HL-60 (cell line): ENCODE measurements around the gene DDB1.
A peak's percentile ranks its signal among the peaks of the same experiment; 100 is the strongest.

Experiments used
- DNase-seq, 2 experiments: peaks; one replicate each; pipeline ENCODE4 v3.0.0-alpha.2; 2010 to 2020; ENCODE audit warnings: low read depth in 1 of 2, low spot score in 1 of 2
- H3K27ac ChIP-seq: fragments of 250-450 bp; sonication (Bioruptor Pico); replicated peaks from 2 replicates; pipeline ENCODE4 v1.5.1; 2020; ENCODE audit warnings: mild to moderate bottlenecking, moderate library complexity
- H3K27me3 ChIP-seq: fragments of 250-450 bp; sonication (Bioruptor Pico); 2 replicates; pipeline ENCODE4 v1.5.1; 2021; ENCODE audit warnings: mild to moderate bottlenecking, moderate library complexity; ENCODE audit not compliant: insufficient read depth, poor library complexity, severe bottlenecking
- H3K4me3 ChIP-seq: replicated peaks from 2 replicates; pipeline ENCODE4 v1.5.1; 2011; ENCODE audit warnings: mild to moderate bottlenecking, control low read depth, low read length; ENCODE audit not compliant: insufficient read depth
- GABPA ChIP-seq: IDR thresholded peaks from 2 replicates; pipeline ENCODE4 v1.6.1; 2012; ENCODE audit warnings: low read depth
- POLR2AphosphoS5 ChIP-seq: IDR thresholded peaks from 2 replicates; pipeline ENCODE4 v1.6.1; 2012; ENCODE audit warnings: low read depth
- SPI1 ChIP-seq: IDR thresholded peaks from 2 replicates; pipeline ENCODE4 v1.6.1; 2012; ENCODE audit warnings: low read depth, mild to moderate bottlenecking, borderline replicate concordance
- TF ChIP-seq, protein P1 (sequence below): IDR thresholded peaks from one replicate; pipeline ENCODE4 v1.5.1; 2011; ENCODE audit warnings: low read length, control low read depth, inconsistent platforms; ENCODE audit not compliant: insufficient read depth
- TF ChIP-seq, protein P2 (sequence below): IDR thresholded peaks from 2 replicates; pipeline ENCODE4 v1.6.1; 2012; ENCODE audit warnings: low read depth; ENCODE audit not compliant: insufficient replicate concordance

Gene DDB1

DNA sequence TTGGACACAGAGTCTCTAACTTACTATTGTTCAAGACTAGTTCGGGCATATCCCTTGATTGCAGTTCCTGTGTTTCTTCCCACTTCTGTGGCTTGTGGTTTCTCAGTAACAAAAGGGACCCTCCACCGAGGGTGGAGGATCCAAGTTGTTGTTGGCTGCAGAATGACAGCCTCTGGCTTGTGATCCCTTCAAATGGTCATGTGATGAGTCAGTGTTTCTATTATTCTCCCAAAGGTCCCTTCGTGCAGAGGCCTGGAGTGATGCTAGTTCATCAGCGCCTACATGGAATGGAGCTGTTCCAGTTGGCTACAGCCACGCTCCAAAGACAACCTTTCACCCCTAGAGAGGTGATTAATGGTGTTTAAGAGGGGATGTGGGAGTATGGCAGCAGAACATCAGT lies 35.2 kb downstream of the DDB1 start:
- no peak overlapping the region for H3K4me3 ChIP-seq
- no peak for DNase-seq
- H3K27me3 ChIP-seq, result peaks cover 13% of the 10 kb centered on the region
- H3K27ac ChIP-seq, result no peak overlapping the region
- TF ChIP-seq, protein P1, sequence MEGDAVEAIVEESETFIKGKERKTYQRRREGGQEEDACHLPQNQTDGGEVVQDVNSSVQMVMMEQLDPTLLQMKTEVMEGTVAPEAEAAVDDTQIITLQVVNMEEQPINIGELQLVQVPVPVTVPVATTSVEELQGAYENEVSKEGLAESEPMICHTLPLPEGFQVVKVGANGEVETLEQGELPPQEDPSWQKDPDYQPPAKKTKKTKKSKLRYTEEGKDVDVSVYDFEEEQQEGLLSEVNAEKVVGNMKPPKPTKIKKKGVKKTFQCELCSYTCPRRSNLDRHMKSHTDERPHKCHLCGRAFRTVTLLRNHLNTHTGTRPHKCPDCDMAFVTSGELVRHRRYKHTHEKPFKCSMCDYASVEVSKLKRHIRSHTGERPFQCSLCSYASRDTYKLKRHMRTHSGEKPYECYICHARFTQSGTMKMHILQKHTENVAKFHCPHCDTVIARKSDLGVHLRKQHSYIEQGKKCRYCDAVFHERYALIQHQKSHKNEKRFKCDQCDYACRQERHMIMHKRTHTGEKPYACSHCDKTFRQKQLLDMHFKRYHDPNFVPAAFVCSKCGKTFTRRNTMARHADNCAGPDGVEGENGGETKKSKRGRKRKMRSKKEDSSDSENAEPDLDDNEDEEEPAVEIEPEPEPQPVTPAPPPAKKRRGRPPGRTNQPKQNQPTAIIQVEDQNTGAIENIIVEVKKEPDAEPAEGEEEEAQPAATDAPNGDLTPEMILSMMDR, result no peak
- no peak for TF ChIP-seq SPI1
- no peak for TF ChIP-seq POLR2AphosphoS5

DNA sequence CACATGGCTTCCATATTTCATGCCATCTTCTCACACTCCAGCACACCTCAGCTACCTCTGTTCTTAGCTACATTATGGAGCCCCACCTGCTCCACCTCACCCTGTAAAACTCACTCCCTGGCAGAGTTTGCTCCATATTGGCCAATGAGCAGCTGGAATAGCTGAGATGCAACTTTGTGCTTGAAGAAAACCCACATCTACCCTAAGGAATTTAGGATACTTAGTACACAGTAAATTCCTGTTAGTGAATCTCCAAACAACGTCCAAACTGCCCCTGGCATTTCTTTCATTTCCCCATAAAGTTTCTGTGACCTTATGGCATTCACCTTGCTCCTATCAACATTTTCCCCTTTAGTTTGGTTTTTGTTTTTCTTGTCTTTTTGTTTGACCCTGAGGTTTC lies 35.6 kb downstream of the DDB1 start:
- DNase-seq, result no peak

DNA sequence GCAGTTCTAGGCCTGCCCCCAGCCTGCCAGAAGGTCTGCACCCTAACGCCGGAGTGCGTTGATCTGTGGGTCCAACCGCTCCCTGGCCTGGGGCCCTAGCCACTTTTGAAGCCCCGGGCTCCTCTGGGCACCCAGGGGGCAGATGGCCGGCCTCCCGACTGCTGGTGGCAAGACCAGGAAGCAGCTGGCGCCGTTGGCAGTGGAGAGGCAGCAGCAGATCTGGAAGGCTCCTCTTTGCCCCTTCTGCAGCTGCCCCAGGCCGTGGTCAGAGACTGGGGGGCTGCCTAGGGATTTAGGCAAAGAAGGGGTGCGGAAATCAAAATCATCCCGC lies 37.3 kb downstream of the DDB1 start:
- no peak for DNase-seq
- Histone ChIP-seq H3K27me3 (peaks cover 13% of the 10 kb centered on the region), H3K4me3 (no peak overlapping the region), H3K27ac (no peak overlapping the region)
- TF ChIP-seq GABPA, result no peak
- TF ChIP-seq, protein P1, result no peak

More for the DNA sequence above, 35.6 kb downstream of the DDB1 start:
- TF ChIP-seq, protein P2, sequence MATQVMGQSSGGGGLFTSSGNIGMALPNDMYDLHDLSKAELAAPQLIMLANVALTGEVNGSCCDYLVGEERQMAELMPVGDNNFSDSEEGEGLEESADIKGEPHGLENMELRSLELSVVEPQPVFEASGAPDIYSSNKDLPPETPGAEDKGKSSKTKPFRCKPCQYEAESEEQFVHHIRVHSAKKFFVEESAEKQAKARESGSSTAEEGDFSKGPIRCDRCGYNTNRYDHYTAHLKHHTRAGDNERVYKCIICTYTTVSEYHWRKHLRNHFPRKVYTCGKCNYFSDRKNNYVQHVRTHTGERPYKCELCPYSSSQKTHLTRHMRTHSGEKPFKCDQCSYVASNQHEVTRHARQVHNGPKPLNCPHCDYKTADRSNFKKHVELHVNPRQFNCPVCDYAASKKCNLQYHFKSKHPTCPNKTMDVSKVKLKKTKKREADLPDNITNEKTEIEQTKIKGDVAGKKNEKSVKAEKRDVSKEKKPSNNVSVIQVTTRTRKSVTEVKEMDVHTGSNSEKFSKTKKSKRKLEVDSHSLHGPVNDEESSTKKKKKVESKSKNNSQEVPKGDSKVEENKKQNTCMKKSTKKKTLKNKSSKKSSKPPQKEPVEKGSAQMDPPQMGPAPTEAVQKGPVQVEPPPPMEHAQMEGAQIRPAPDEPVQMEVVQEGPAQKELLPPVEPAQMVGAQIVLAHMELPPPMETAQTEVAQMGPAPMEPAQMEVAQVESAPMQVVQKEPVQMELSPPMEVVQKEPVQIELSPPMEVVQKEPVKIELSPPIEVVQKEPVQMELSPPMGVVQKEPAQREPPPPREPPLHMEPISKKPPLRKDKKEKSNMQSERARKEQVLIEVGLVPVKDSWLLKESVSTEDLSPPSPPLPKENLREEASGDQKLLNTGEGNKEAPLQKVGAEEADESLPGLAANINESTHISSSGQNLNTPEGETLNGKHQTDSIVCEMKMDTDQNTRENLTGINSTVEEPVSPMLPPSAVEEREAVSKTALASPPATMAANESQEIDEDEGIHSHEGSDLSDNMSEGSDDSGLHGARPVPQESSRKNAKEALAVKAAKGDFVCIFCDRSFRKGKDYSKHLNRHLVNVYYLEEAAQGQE, result no peak
- TF ChIP-seq POLR2AphosphoS5 (no peak), GABPA (no peak), SPI1 (no peak)
- TF ChIP-seq, protein P1, result no peak
- Histone ChIP-seq H3K4me3 (no peak overlapping the region), H3K27ac (no peak overlapping the region), H3K27me3 (peaks cover 13% of the 10 kb centered on the region)

DNA sequence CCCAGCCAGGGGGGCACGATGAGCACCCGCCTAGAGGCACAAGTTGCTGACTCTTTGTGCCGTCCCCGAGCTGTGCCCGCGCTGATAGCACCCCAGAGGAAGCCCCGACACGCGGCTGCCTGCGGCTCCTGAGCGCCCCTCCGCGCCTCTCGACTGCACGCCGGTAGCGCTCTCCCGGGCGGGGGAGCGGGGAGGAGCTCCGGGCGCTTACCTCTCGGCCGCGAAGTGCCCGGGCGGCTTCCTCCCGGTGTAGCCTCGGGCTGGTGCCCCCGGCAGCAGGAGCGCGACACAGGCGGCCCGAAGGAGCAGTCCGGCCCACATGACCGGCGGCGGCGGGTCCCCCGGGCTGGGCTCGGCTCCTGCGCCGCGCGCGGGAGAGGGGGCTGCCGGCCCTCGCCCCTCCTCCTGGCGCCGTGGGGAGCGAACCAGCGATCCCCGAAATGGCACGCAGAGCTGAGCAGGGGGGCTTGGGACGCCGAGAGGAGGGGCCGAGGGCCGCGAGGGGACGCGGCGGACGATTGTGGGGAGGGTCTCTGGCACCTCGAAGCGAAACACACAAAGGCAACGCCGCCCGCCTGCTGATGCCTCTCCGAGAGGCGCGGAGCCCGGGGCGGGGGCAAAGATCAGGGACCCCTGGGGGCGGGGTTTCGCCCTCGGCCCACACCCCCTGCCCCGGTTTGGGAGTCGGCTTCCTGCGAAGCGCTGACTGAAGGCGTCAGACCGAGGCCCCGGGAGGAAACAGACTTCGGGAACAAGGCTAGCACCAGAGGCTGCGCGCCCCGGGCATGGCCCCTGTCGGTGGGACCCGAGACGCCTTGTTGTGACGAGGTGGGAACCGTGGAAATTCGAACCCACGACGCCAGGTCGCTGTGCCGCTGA lies 37.9 kb downstream of the DDB1 start, which contains the start of gene VWCE:
Gene VWCE (minus strand): TSS at position 600 of the 879 bp plus-strand sequence. CDS start 279 bp downstream, at position 321.
- peak; percentile 55 to 64 for DNase-seq
- Histone ChIP-seq H3K4me3 (peak within 1 kb of the TSS; percentile 30), H3K27me3 (peaks cover 13% of the 10 kb centered on the region), H3K27ac (no peak within 1 kb of the TSS)
- TF ChIP-seq GABPA (no peak), POLR2AphosphoS5 (peak; percentile 16; the same call in 1 of the 2 replicates), SPI1 (no peak)
- TF ChIP-seq, protein P2, result no peak
- TF ChIP-seq, protein P1, result no peak
